Panc1 (cell line): Measurements from ENCODE around the gene TTC16. TPM values are rescaled to one million over a fixed set of nuclear protein-coding genes. Genes with fewer than 3 reads are reported as not detected.

Experiments used
- ATAC-seq: fragments of 200-7000 bp; cut with Tn5 transposase; 2 replicates; pipeline ENCODE4 v1.9.1; 2020; ENCODE audit warnings: mild to moderate bottlenecking, moderate library complexity
- BruUV-seq: library from RNA; stranded (reverse); fragments of 400-500 nt; replicated peaks from 2 replicates; lab custom pipeline; 2021; lab: Mats Ljungman, UMichigan
- CTCF ChIA-PET: fragments of 300-600 bp; sonication (Branson Sonifier 250); formaldehyde crosslinking; loops from one replicate; lab custom pipeline; 2022; ENCODE audit warnings: antibody characterized with exemption; lab: Charles Lee
- POLR2A ChIA-PET: fragments of 300-600 bp; sonication (Branson Sonifier 250); formaldehyde crosslinking; loops from one replicate; lab custom pipeline; 2022; ENCODE audit warnings: antibody characterized with exemption; lab: Charles Lee
- DNase-seq: peaks from one replicate; pipeline ENCODE4 v3.0.0-alpha.2; 2010; ENCODE audit warnings: low read depth, low spot score
- H3K27ac ChIP-seq: 2 replicates; pipeline ENCODE4 v1.5.1; 2011; ENCODE audit warnings: mild to moderate bottlenecking, low read length, inconsistent platforms
- H3K27me3 ChIP-seq: fragments of 200-500 bp; sonication (Bioruptor generic); 2 replicates; pipeline ENCODE4 v1.6.0; 2014; ENCODE audit warnings: low read length, inconsistent platforms; ENCODE audit not compliant: control insufficient read depth, insufficient read depth
- H3K36me3 ChIP-seq: fragments of 200-500 bp; sonication (Bioruptor generic); 2 replicates; pipeline ENCODE4 v1.5.1; 2014; ENCODE audit warnings: inconsistent platforms, mild to moderate bottlenecking, low read length, moderate library complexity; ENCODE audit not compliant: control insufficient read depth, insufficient read depth
- H3K4me1 ChIP-seq: 2 replicates; pipeline ENCODE4 v1.5.1; 2011; ENCODE audit warnings: inconsistent platforms, mild to moderate bottlenecking, low read length, moderate library complexity; ENCODE audit not compliant: control insufficient read depth, insufficient read depth
- H3K4me3 ChIP-seq, 2 experiments: 2 replicates each; pipeline ENCODE4 v1.5.1; 2011 to 2012; ENCODE audit warnings: low read depth in 2 of 2, low read length in 2 of 2, mild to moderate bottlenecking in 2 of 2, inconsistent platforms in 1 of 2, moderate library complexity in 1 of 2
- H3K9me3 ChIP-seq: fragments of 200-500 bp; sonication (Bioruptor generic); 2 replicates; pipeline ENCODE4 v1.5.1; 2014; ENCODE audit warnings: low read depth, mild to moderate bottlenecking, inconsistent platforms, low read length, moderate library complexity; ENCODE audit not compliant: control insufficient read depth, insufficient read depth
- POLR2AphosphoS5 ChIP-seq: IDR thresholded peaks from 2 replicates; pipeline ENCODE4 v1.6.1; 2012; ENCODE audit warnings: mild to moderate bottlenecking, low read depth, low read length, moderate library complexity
- SIN3A ChIP-seq: IDR thresholded peaks from 2 replicates; pipeline ENCODE4 v1.6.1; 2012; ENCODE audit warnings: low read depth, mild to moderate bottlenecking, low read length, moderate library complexity, borderline replicate concordance; ENCODE audit not compliant: insufficient read depth
- TCF7L2 ChIP-seq: IDR thresholded peaks from 2 replicates; pipeline ENCODE4 v1.6.1; 2011; ENCODE audit warnings: mild to moderate bottlenecking, low read depth, low read length, inconsistent platforms
- in situ Hi-C: cut with HindIII; loops from 2 replicates; pipeline ENCODE4 v1.10.0; 2016; ENCODE audit warnings: low sequenced_read_pairs, low pct_unique_long_range_greater_than_20kb
- intact Hi-C: fragments of 100-400 bp; cut with micrococcal nuclease; formaldehyde crosslinking; loops from one replicate; pipeline ENCODE4 v1.10.0; 2022; ENCODE audit not compliant: unreplicated experiment
- total RNA-seq: library from RNA; stranded (reverse); gene quantifications from one replicate; pipeline ENCODE4 v1.2.1, GENCODE V29; 2021; ENCODE audit not compliant: unreplicated experiment
- TF ChIP-seq, protein P1 (sequence below): fragments of 450-650 bp; IDR thresholded peaks from 2 replicates; pipeline ENCODE4 v1.5.1; 2017; ENCODE audit warnings: mild to moderate bottlenecking
- TF ChIP-seq, protein P2 (sequence below), 2 experiments: IDR thresholded peaks; 2 replicates each; pipeline ENCODE4 v1.6.1; 2011 to 2012; ENCODE audit warnings: low read depth in 2 of 2, control low read depth in 1 of 2, low read length in 1 of 2, mild to moderate bottlenecking in 1 of 2, moderate library complexity in 1 of 2; ENCODE audit not compliant: insufficient read depth in 1 of 2

Gene TTC16
- total RNA-seq, 1 experiment from 2014 or later, result 0.05 TPM

DNA sequence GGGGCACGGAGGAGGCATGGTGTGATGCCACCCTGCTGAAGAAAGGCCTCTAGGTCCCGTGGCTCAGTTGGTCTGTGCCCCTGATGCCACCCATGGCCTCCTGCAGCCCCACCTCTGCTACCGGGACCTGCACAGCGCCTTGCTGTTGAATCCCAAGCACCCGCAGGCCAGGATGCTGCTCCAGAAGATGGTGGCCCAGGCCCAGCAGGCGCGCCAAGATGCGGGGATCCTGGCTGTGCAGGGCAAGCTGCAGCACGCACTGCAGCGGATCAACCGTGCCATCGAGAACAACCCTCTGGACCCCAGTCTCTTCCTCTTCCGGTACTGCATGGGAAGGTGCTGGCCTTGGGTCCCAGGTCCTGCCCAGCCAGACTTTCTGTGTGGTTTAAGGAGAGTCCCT is 7.1 kb downstream of the TTC16 start:
- intact Hi-C loops, result no loop called here
- DNase-seq, result no peak
- no peaks in the 10 kb centered on the region for H3K27me3 ChIP-seq
- CTCF ChIA-PET, result no interaction called here
- no peak for ATAC-seq
- H3K27ac ChIP-seq, result no peak overlapping the region
- peaks cover 3% of the 10 kb centered on the region; the same call in 1 of the 2 replicates for H3K4me1 ChIP-seq
- BruUV-seq, result no TSS peak
- no peaks in the 10 kb centered on the region for H3K36me3 ChIP-seq
- H3K9me3 ChIP-seq, result no peaks in the 10 kb centered on the region
- no peak overlapping the region for H3K4me3 ChIP-seq
- POLR2A ChIA-PET, result no interaction called here
- TF ChIP-seq TCF7L2 (no peak), SIN3A (no peak), POLR2AphosphoS5 (no peak)
- TF ChIP-seq, protein P1, sequence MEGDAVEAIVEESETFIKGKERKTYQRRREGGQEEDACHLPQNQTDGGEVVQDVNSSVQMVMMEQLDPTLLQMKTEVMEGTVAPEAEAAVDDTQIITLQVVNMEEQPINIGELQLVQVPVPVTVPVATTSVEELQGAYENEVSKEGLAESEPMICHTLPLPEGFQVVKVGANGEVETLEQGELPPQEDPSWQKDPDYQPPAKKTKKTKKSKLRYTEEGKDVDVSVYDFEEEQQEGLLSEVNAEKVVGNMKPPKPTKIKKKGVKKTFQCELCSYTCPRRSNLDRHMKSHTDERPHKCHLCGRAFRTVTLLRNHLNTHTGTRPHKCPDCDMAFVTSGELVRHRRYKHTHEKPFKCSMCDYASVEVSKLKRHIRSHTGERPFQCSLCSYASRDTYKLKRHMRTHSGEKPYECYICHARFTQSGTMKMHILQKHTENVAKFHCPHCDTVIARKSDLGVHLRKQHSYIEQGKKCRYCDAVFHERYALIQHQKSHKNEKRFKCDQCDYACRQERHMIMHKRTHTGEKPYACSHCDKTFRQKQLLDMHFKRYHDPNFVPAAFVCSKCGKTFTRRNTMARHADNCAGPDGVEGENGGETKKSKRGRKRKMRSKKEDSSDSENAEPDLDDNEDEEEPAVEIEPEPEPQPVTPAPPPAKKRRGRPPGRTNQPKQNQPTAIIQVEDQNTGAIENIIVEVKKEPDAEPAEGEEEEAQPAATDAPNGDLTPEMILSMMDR, result no peak
- TF ChIP-seq, protein P2, sequence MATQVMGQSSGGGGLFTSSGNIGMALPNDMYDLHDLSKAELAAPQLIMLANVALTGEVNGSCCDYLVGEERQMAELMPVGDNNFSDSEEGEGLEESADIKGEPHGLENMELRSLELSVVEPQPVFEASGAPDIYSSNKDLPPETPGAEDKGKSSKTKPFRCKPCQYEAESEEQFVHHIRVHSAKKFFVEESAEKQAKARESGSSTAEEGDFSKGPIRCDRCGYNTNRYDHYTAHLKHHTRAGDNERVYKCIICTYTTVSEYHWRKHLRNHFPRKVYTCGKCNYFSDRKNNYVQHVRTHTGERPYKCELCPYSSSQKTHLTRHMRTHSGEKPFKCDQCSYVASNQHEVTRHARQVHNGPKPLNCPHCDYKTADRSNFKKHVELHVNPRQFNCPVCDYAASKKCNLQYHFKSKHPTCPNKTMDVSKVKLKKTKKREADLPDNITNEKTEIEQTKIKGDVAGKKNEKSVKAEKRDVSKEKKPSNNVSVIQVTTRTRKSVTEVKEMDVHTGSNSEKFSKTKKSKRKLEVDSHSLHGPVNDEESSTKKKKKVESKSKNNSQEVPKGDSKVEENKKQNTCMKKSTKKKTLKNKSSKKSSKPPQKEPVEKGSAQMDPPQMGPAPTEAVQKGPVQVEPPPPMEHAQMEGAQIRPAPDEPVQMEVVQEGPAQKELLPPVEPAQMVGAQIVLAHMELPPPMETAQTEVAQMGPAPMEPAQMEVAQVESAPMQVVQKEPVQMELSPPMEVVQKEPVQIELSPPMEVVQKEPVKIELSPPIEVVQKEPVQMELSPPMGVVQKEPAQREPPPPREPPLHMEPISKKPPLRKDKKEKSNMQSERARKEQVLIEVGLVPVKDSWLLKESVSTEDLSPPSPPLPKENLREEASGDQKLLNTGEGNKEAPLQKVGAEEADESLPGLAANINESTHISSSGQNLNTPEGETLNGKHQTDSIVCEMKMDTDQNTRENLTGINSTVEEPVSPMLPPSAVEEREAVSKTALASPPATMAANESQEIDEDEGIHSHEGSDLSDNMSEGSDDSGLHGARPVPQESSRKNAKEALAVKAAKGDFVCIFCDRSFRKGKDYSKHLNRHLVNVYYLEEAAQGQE (IDR thresholded peaks at IDR 0.05; ENCODE audit: insufficient read depth in 1 of 2, low read depth in 2 of 2, low read length in 1 of 2), result no peak
- in situ Hi-C loops, result no loop called here

DNA sequence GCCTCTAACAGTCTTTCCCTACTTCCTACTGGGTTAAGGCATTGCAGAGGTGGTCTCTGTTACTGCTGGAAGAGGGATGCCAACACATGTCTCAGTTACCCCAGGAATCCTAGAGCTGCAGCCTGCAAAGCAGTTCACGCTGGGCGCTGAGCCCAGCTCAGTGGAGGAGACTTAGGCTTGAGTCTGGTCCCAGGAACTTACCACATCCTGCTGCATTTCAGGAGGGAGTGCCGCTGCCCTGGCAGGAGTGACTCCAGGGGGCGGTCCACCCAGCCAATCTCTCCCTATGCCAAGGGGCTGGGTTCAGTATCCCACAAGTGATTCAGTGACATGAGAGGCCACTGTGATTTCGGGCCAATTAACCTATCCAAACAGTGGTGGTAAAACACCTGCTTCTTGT is 7.6 kb downstream of the TTC16 start:
- TF ChIP-seq SIN3A (no peak), TCF7L2 (no peak), POLR2AphosphoS5 (no peak)
- TF ChIP-seq, protein P2 (IDR thresholded peaks at IDR 0.05; ENCODE audit: insufficient read depth in 1 of 2, low read depth in 2 of 2, low read length in 1 of 2), result no peak
- TF ChIP-seq, protein P1, result no peak
- Histone ChIP-seq H3K36me3 (no peaks in the 10 kb centered on the region), H3K9me3 (no peaks in the 10 kb centered on the region), H3K4me3 (no peak overlapping the region), H3K27me3 (no peaks in the 10 kb centered on the region), H3K4me1 (peaks cover 3% of the 10 kb centered on the region; the same call in 1 of the 2 replicates), H3K27ac (no peak overlapping the region)
- CTCF ChIA-PET, result interaction anchor here (0.6 kb wide), 1 partner anchor 271 kb away, joined by 3 read pairs; no protein-coding TSS in a partner anchor
- DNase-seq, result no peak
- ATAC-seq, result no peak
- POLR2A ChIA-PET, result no interaction called here
- intact Hi-C loops, result no loop called here
- no TSS peak for BruUV-seq
- in situ Hi-C loops, result no loop called here
